ENCODE results near the gene GPR176.

The GPR176 gene

GRCh38 chr15:39889601-39890000 is 30.5 kb downstream of the GPR176 start:
- no peak for DNase-seq (ENCODE audit: low read depth in 3 of 3)

DNA sequence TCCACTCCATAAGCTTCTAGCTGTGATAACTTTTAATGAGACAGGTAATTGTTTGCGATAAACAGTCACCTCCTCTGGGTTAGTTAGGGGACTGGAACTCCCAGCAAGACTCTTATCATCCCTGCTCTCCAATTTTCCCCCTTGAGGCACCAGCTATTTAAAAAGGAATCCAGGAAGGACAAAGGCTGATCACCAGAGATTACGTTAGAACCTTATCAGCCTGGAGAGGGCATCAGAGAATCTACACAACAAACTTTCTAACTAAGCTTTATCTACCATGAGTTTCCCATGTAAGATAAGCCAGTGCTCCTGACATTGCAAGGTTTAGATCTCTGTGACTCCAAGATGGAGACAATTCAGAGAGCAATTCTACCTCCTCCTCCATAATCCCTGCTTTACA is 31.3 kb downstream of the GPR176 start:
- no peak for DNase-seq (ENCODE audit: low read depth in 3 of 3)

GRCh38 chr15:39888243-39888642 is 31.8 kb downstream of the GPR176 start:
- DNase-seq (ENCODE audit: low read depth in 3 of 3) = no peak

- DNase-seq (ENCODE audit: low read depth in 3 of 3) = no peak
These were observed 32.2 kb downstream of the GPR176 start for GRCh38 chr15:39887832-39888231.

DNA sequence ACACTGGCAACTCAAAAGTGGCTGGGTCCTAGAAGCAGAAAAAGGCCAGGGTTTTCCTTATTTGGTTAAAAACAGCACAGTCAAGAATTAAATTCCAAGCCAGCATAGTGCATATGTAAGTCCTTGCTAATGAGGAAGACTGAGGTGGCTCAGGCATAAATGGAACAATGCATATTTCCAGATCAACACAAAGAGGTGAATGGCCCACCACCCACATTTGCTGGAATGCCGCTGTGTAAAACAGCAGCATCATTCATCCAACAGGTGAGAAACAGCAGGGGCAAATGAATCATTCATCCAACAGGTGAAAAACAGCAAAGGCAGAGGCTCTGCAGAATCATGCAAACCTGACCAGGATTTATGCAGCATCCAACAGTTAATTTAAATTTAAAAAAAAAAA is 32.9 kb downstream of the GPR176 start:
- no peak for DNase-seq (ENCODE audit: low read depth in 3 of 3)

DNA sequence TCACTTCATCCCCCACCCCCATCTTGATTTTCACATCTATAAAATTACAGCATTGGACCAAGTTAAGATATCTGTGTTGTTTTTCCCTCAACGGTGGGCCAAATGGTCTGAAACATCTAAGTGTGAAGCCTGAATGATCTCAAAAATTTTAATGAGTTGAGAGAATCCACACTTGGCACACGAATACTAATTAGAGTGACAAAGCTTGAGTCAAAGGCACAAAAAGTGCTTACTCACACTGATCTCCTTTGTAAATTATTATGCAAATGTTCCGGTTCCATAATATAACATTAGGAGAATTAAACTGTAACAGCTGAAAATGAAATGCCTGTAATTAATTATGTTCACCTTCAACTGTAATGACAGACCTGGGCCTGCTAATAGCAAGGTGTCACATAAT is 33.6 kb downstream of the GPR176 start:
- DNase-seq (ENCODE audit: low read depth in 3 of 3) = no peak

- no peak for DNase-seq (ENCODE audit: low read depth in 3 of 3)
These were observed 34.8 kb downstream of the GPR176 start for GRCh38 chr15:39885099-39885777.

DNA sequence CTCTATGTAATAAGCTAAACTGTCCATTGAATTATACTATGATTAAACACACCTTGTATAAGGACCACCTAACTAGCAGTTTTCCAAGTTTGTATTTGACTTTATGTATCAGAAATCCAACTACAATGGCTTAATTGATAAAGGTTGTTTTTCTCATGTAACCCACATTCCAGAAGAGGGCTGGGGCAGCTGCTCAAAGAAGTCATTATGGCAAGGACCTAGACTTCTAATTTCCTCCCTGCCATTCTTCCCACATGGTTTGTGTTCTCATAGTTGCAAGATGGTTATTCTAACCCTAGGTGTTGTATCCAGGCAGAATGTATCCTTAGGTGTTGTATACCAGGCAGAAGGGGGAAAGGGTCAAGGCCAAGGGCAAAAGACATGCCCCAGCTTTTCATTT is 35.7 kb downstream of the GPR176 start:
- no peak for DNase-seq (ENCODE audit: low read depth in 3 of 3)

- no peak for DNase-seq (ENCODE audit: low read depth in 3 of 3)
These were observed 37.5 kb downstream of the GPR176 start for GRCh38 chr15:39882602-39883001.

DNA sequence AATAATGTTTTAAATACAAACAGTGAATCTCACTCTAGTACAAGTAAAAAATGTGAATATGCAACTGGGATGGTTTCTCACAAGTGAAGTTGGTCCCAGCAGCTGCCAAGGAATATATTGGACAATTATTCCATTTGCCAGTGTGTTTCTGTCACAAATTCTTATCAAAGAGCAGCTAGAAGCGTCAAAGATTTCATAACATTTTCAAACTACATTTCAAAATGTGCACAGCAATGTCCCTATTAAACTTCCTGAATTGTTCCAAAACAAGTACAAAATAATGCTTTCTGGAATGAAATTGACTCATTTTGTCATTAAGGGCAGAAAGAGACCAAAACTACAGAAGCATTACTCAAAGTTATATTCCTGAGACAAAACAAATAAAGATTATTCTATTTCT is 38.3 kb downstream of the GPR176 start:
- no peak for DNase-seq (ENCODE audit: low read depth in 3 of 3)

DNA sequence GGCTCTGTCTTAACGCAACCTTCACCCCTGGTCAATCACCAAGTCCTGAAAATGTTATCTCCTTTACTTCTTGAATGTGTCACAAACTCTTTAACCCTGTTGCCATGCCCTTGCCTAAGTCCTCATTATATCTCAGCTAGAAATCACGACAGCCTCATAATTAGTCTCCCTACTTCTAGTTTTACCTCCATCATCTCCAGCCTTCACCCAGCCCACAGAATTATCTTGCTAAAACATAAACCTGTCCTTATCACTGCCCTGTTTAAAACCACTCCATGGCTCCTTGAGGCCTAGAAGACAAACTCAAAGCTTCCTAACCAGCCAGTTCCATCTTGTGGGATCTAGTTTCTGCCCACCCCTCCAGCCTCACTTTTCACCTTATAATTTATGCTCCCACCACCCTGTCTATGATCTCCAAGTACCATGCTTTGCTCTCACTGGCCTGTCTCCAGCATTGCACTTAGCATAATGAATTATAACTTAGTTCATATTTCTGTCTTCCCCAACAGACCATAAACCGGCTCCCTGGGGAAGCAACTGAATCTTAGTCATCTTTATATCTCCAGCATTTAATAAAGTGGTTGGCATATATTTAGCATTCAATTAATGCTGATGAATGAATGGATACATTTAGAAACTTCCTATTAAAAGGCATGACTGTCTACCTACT is 39.2 kb downstream of the GPR176 start:
- no peak for DNase-seq (ENCODE audit: low read depth in 3 of 3)

DNA sequence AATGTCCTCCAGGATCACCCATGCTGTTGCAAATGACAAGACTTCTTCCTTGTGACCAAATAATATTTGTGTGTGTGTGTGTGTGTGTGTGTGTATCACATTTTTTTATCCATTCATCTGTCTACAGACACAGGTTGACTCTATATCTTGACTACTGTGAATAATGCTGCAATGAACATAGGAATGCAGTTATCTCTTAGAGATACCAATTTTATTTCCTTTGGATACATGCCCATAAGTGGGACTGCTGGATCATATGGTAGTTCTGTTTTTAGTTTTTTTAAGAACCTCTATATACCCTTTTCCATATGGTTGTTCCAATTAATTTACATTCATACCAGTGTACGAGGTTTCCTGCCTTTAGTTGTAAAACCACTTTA is 41.7 kb downstream of the GPR176 start:
- no peak for DNase-seq (ENCODE audit: low read depth in 3 of 3)

- peak in 1 of 3 donors; percentile 2 for DNase-seq (ENCODE audit: low read depth in 3 of 3)
These were observed 45.0 kb downstream of the GPR176 start for GRCh38 chr15:39874890-39875549.

GRCh38 chr15:39873978-39874377 is 46.1 kb downstream of the GPR176 start:
- no peak for DNase-seq (ENCODE audit: low read depth in 3 of 3)

DNA sequence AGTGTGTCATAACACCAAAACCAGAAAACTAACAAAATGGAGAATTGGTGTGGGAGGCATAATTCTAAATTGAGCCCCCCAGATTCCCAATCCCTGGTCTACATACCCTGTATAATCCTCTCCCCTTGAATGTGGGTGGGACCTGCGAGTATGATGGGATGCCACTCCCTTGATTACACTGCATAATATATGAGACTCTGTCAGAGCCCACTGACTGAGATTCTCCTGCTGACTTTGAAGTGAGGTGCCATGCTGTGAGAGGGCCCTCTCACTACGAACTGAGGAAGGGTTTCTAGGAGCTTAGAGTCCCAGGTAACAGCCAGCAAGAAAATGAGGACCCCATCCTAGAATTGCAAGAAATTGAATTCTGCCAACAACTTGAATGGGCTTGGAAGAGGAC is 49.5 kb downstream of the GPR176 start:
- no peak for DNase-seq (ENCODE audit: low read depth in 3 of 3)

GRCh38 chr15:39869858-39870515 is 50.1 kb downstream of the GPR176 start:
- no peak for DNase-seq (ENCODE audit: low read depth in 3 of 3)

GRCh38 chr15:39869254-39869653 is 50.8 kb downstream of the GPR176 start:
- DNase-seq (ENCODE audit: low read depth in 3 of 3) = no peak

- DNase-seq (ENCODE audit: low read depth in 3 of 3) = no peak
These were observed 51.7 kb downstream of the GPR176 start for GRCh38 chr15:39868396-39868795.

DNA sequence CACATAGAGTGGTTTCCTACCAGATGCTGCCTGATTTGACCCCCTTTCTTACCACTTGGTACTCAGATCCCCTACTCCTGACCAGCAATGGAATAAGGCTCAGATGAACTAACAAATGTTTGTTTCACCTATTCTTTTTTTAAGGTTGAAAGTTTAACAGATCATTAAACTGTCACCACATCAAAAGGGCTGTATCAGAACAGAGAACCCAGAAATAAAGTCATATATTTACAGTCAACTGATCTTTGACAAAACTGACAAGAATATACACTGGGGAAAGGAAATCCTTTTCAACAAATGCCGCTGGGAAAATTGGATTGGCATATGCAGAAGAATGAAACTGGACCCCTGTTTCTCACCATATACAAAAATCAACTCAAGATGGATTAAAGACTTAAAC is 56.0 kb downstream of the GPR176 start:
- DNase-seq (ENCODE audit: low read depth in 3 of 3) = no peak

GRCh38 chr15:39860871-39861270 is 59.2 kb downstream of the GPR176 start:
- DNase-seq (ENCODE audit: low read depth in 3 of 3) = no peak

DNA sequence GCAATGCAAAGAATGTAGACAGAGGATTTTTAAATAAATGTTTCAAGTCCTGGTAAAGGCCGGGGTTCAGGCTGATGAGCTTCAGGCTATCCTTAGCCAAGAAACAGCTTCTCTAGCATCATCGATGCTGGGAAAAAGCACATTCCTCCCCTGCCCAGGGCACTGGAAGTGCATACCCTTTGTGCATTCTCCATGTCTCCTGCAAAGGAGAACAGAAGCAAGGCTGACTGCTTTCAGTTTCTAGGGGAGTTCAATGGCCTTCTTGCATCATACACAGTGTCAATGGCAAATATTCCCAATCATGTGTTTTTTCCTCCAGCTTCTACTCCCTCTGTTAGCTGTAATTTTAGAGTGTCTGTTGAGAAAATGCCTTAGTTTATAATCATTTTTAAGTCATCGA is 59.9 kb downstream of the GPR176 start:
- no peak for DNase-seq (ENCODE audit: low read depth in 3 of 3)

DNA sequence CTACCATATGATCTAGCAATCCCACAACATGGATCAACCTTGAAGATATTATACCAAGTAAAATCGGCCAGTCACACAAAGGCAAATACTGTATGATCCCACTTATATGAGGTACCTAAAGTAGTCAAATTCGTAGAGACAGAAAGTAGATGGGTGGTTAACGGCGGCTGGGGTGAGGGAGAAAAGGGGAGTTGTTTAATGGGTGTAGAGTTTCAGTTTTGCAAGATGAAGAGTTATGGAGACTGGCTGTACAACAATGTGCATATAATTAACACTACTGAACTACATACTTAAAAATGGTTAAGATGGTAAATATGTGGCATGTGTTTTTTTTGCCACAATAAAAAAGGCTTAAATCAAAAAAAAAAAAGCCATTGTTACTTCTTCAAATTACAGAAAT is 60.4 kb downstream of the GPR176 start:
- no peak for DNase-seq (ENCODE audit: low read depth in 3 of 3)

DNA sequence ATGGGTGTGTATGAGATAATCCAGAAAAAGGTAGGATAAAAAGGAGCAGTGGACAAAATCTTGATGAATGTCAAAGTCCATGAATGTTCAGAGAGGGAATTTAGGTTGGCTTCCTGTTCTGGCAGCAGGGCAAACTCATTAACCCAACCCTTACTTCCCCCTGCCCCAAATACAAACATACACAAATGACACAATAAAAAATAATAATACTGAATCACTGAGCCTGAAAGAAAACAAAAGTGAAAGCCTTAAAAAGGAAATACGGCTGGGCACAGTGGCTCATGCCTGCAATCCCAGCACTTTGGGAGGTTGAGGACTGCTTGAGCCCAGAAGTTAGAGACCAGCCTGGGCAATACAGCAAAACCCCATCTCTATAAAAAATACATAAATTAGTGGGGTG is 62.9 kb downstream of the GPR176 start:
- no peak for DNase-seq (ENCODE audit: low read depth in 3 of 3)

All from stimulated activated CD4-positive, alpha-beta T cell treated with anti-CD3 and anti-CD28 coated beads, TNF-alpha, amount 100 ng/mL, for 48 hours (primary cell).